Liver (tissue), 2 donors: Measurements from ENCODE around the gene PTCH2.

Experiments used
- CTCF ChIP-seq: fragments of 150-350 bp; IDR thresholded peaks from 2 replicates; pipeline ENCODE4 v1.5.1; 2017; ENCODE audit warnings: improper control_type of control experiment, low read depth, low read length; ENCODE audit not compliant: missing input control
- YY1 ChIP-seq: IDR thresholded peaks from 2 replicates; pipeline ENCODE4 v1.6.1; 2016; ENCODE audit warnings: antibody characterized with exemption, mild to moderate bottlenecking
- donor health status: healthy.

GRCh38 chr1:44775078-44775929 lies 67.7 kb downstream of the PTCH2 start, which contains the start of gene RPS8:
- TF ChIP-seq CTCF (no peak), YY1 (peak; percentile 92)
